Prostate gland (tissue), 2 donors: Measurements from ENCODE around the gene CACNA1E. TPM values are rescaled to one million over a fixed set of nuclear protein-coding genes. Genes with fewer than 3 reads are reported as not detected.
"Not testable (repeated sequence)": the region's sequence is repeated elsewhere in the genome, so short reads cannot be mapped to it uniquely, and the experiment has no call there.

Source experiments
- DNase-seq: peaks from one replicate; pipeline ENCODE4 v3.0.0-alpha.2; 2019; ENCODE audit warnings: low spot score
- H3K27ac ChIP-seq, 2 donors: fragments of 200-600 bp; sonication (generic); 2 replicates each; pipeline ENCODE4 v1.5.1; 2017 to 2019
- H3K27me3 ChIP-seq: fragments of 200-600 bp; sonication (generic); replicated peaks from 2 replicates; pipeline ENCODE4 v1.5.1; 2019; ENCODE audit not compliant: insufficient read depth
- H3K36me3 ChIP-seq, 2 donors: fragments of 200-600 bp; sonication (generic); 1 replicate in 1 of 2; 2 replicates in 1 of 2; pipeline versions ENCODE4 v1.5.1 to v1.8.1; 2017 to 2019
- H3K4me1 ChIP-seq: fragments of 200-600 bp; sonication (generic); replicated peaks from 2 replicates; pipeline ENCODE4 v1.5.1; 2019
- H3K4me3 ChIP-seq, 2 donors: fragments of 200-600 bp; sonication (generic); 2 replicates each; pipeline ENCODE4 v1.5.1; 2017 to 2019
- H3K9me3 ChIP-seq: fragments of 200-600 bp; sonication (generic); 2 replicates; pipeline ENCODE4 v1.5.1; 2017
- CTCF ChIP-seq, 4 experiments: fragments of 200-600 bp in 2 of 4; fragments of 450-650 bp in 2 of 4; sonication (generic) in 2 of 4; IDR thresholded peaks; 1 replicate in 3 of 4; 2 replicates in 1 of 4; pipeline ENCODE4 v1.5.1; 2016 to 2019; ENCODE audit warnings: antibody characterized with exemption in 4 of 4, mild to moderate bottlenecking in 2 of 4, moderate library complexity in 2 of 4
- POLR2A ChIP-seq: fragments of 450-650 bp; IDR thresholded peaks from one replicate; pipeline ENCODE4 v1.6.1; 2016; ENCODE audit warnings: antibody characterized with exemption, mild to moderate bottlenecking
- POLR2AphosphoS5 ChIP-seq: sonication (generic); formaldehyde crosslinking; IDR thresholded peaks from one replicate; pipeline ENCODE4 v1.6.1; 2017; ENCODE audit warnings: antibody characterized with exemption
- WGBS: methylation state at CpG from one replicate; pipeline ENCODE4 v1.1.5; 2018; 5-methylcytosine and 5-hydroxymethylcytosine counted together
- intact Hi-C: fragments of 100-400 bp; cut with DNase I; formaldehyde crosslinking; loops from one replicate; pipeline ENCODE4 v1.14.2; 2022
- total RNA-seq, 2 donors: library from RNA; depleted of rRNA; stranded (reverse); fragments of >200 nt; gene quantifications; one replicate each; pipeline ENCODE4 v1.1.0, GENCODE V29; 2016

Gene CACNA1E
- total RNA-seq, 2 donors from 2014 or later, result 4.1 TPM; not detected in 1

- 55% methylated on average over 2 of the region's 2 CpGs for WGBS
- Histone ChIP-seq H3K4me3 (no peak overlapping the region), H3K36me3 (no peaks in the 10 kb centered on the region), H3K4me1 (no peaks in the 10 kb centered on the region), H3K27ac (no peak overlapping the region), H3K27me3 (no peaks in the 10 kb centered on the region), H3K9me3 (no peaks in the 10 kb centered on the region)
- TF ChIP-seq POLR2A (no peak), POLR2AphosphoS5 (no peak), CTCF (IDR thresholded peaks at IDR 0.05) (no peak)
- intact Hi-C loops, result no loop called here
- DNase-seq, result no peak
Measured at GRCh38 chr1:181522864-181523263, 39.5 kb downstream of the CACNA1E start.

GRCh38 chr1:181525104-181525721 is 41.9 kb downstream of the CACNA1E start:
- Histone ChIP-seq H3K9me3 (no peaks in the 10 kb centered on the region), H3K27me3 (no peaks in the 10 kb centered on the region), H3K4me1 (no peaks in the 10 kb centered on the region), H3K4me3 (no peak overlapping the region), H3K27ac (no peak overlapping the region), H3K36me3 (no peaks in the 10 kb centered on the region)
- intact Hi-C loops, result no loop called here
- TF ChIP-seq CTCF (IDR thresholded peaks at IDR 0.05) (no peak), POLR2A (no peak), POLR2AphosphoS5 (no peak)
- no peak for DNase-seq
- 88% methylated on average over 1 of the region's 1 CpG for WGBS

- DNase-seq, H3K9me3 ChIP-seq, H3K27me3 ChIP-seq, H3K36me3 ChIP-seq, intact Hi-C loops, H3K4me1 ChIP-seq, H3K27ac ChIP-seq, H3K4me3 ChIP-seq: not testable (repeated sequence)
Measured at GRCh38 chr1:181528241-181528640, 44.9 kb downstream of the CACNA1E start.

GRCh38 chr1:181531441-181531840 is 48.1 kb downstream of the CACNA1E start:
- intact Hi-C loops, result no loop called here
- no peaks in the 10 kb centered on the region for H3K9me3 ChIP-seq
- H3K27ac ChIP-seq, result no peak overlapping the region
- 99% methylated on average over 5 of the region's 5 CpGs for WGBS
- H3K4me1 ChIP-seq, result no peaks in the 10 kb centered on the region
- no peaks in the 10 kb centered on the region for H3K36me3 ChIP-seq
- no peak for DNase-seq
- TF ChIP-seq POLR2AphosphoS5, result no peak
- TF ChIP-seq CTCF (IDR thresholded peaks at IDR 0.05), result no peak
- no peak for TF ChIP-seq POLR2A
- H3K4me3 ChIP-seq, result no peak overlapping the region
- no peaks in the 10 kb centered on the region for H3K27me3 ChIP-seq

GRCh38 chr1:181531951-181532600 is 48.8 kb downstream of the CACNA1E start:
- Histone ChIP-seq H3K27ac (no peak overlapping the region), H3K4me3 (no peak overlapping the region), H3K9me3 (no peaks in the 10 kb centered on the region), H3K27me3 (no peaks in the 10 kb centered on the region), H3K4me1 (no peaks in the 10 kb centered on the region), H3K36me3 (no peaks in the 10 kb centered on the region)
- TF ChIP-seq POLR2AphosphoS5, result no peak
- no peak for TF ChIP-seq POLR2A
- TF ChIP-seq CTCF (IDR thresholded peaks at IDR 0.05), result no peak
- intact Hi-C loops, result no loop called here
- whole genome bisulfite sequencing, result 75% methylated on average over 3 of the region's 3 CpGs
- DNase-seq, result no peak
